ENCODE results near the gene ELK4.

DNA sequence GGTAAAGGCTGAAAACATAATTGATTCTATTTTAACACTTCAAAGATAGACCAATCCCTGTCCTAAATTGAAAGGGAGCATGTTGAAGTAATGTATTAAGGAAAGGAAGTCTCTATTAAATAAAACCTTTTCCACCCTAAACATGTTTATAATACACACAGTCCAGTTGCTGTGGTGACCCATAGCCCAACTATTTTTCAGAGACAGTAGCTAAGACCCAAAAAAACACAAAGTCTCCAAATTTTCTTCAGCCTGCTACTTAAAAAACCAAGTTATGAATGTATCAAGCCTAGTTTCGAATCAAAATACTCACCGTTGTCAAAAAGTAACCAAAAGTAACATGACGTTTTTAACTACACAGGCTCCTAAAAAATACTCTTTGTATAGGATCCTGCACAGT is 1.6 kb downstream of the ELK4 start:
- TF ChIP-seq, protein P1, sequence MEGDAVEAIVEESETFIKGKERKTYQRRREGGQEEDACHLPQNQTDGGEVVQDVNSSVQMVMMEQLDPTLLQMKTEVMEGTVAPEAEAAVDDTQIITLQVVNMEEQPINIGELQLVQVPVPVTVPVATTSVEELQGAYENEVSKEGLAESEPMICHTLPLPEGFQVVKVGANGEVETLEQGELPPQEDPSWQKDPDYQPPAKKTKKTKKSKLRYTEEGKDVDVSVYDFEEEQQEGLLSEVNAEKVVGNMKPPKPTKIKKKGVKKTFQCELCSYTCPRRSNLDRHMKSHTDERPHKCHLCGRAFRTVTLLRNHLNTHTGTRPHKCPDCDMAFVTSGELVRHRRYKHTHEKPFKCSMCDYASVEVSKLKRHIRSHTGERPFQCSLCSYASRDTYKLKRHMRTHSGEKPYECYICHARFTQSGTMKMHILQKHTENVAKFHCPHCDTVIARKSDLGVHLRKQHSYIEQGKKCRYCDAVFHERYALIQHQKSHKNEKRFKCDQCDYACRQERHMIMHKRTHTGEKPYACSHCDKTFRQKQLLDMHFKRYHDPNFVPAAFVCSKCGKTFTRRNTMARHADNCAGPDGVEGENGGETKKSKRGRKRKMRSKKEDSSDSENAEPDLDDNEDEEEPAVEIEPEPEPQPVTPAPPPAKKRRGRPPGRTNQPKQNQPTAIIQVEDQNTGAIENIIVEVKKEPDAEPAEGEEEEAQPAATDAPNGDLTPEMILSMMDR (IDR thresholded peaks at IDR 0.05): no peak
- no peak for TF ChIP-seq EP300 (IDR thresholded peaks at IDR 0.05)
- no peak for TF ChIP-seq POLR2A (IDR thresholded peaks at IDR 0.05)

All from ovary (tissue), 3 donors.